ENCODE results near the gene TMEM269. TPM values are rescaled to one million over a fixed set of nuclear protein-coding genes. Genes with fewer than 3 reads are reported as not detected.

TMEM269 gene
- total and polyA plus RNA-seq, 2 donors (not counting 1 experiment from before 2014, with no cell fraction given), result 0.21 to 0.47 TPM

DNA sequence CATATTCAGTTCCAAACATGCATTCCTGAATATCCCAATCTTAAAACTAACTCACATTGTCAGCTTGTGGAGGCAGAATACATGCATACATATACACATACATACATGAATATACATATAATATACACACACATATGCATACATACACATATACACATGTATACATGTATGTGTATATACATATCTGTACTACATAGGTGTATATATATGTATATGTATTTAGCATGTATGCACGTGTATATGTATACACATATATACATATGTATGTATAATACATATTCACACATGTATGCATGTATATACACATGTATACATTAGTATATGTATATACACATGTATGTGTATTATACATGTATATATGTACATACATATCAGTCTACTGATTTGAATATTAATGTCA is 60.4 kb downstream of the TMEM269 start:
- Histone ChIP-seq H4K20me1 (ENCODE audit: control insufficient read depth, insufficient read depth, low read length, poor library complexity, severe bottlenecking) (no peaks in the 10 kb centered on the region), H3K4me3 (ENCODE audit: control extremely low read depth in 1 of 5, extremely low read depth in 1 of 5, insufficient read depth in 1 of 5, low read depth in 2 of 5, low read length in 4 of 5) (no peak overlapping the region), H3K9ac (ENCODE audit: low read length) (no peak overlapping the region), H3K4me2 (replicated peaks; ENCODE audit: low read depth, low read length, poor library complexity, severe bottlenecking) (no peak overlapping the region), H3K36me3 (replicated peaks in 1 of 2; ENCODE audit: control extremely low read depth in 1 of 2, control insufficient read depth in 1 of 2, extremely low read depth in 1 of 2, insufficient read depth in 2 of 2, low read length in 1 of 2) (no peaks in the 10 kb centered on the region), H2AFZ (ENCODE audit: insufficient read depth, low read depth, low read length, poor library complexity, severe bottlenecking) (no peak overlapping the region), H3K4me1 (ENCODE audit: control insufficient read depth in 2 of 2, insufficient read depth in 2 of 2, low read length in 2 of 2) (peaks cover 17 to 19% of the 10 kb centered on the region in 2 donors), H3K27me3 (replicated peaks in 1 of 4; ENCODE audit: control extremely low read depth in 1 of 4, control insufficient read depth in 3 of 4, insufficient read depth in 4 of 4, low read length in 3 of 4) (no peaks in the 10 kb centered on the region), H3K79me2 (ENCODE audit: control insufficient read depth, insufficient read depth, low read length) (peaks cover 12% of the 10 kb centered on the region), H3K27ac (ENCODE audit: low read length in 2 of 2) (no peak overlapping the region), H3K9me3 (ENCODE audit: control extremely low read depth in 1 of 3, control insufficient read depth in 2 of 3, insufficient read depth in 1 of 3, low read length in 2 of 3) (no peaks in the 10 kb centered on the region)
- TF ChIP-seq, protein P1, sequence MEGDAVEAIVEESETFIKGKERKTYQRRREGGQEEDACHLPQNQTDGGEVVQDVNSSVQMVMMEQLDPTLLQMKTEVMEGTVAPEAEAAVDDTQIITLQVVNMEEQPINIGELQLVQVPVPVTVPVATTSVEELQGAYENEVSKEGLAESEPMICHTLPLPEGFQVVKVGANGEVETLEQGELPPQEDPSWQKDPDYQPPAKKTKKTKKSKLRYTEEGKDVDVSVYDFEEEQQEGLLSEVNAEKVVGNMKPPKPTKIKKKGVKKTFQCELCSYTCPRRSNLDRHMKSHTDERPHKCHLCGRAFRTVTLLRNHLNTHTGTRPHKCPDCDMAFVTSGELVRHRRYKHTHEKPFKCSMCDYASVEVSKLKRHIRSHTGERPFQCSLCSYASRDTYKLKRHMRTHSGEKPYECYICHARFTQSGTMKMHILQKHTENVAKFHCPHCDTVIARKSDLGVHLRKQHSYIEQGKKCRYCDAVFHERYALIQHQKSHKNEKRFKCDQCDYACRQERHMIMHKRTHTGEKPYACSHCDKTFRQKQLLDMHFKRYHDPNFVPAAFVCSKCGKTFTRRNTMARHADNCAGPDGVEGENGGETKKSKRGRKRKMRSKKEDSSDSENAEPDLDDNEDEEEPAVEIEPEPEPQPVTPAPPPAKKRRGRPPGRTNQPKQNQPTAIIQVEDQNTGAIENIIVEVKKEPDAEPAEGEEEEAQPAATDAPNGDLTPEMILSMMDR (IDR thresholded peaks at IDR 0.05), result no peak
- no peak for TF ChIP-seq EZH2 (IDR thresholded peaks at IDR 0.05; ENCODE audit: borderline replicate concordance, insufficient read depth, low read depth, low read length, poor library complexity, severe bottlenecking)
- ATAC-seq (ENCODE audit: low read depth) (no peak), DNase-seq (no peak)
- ChIA-PET CTCF (interaction anchor here (1.6 kb wide), 1 partner anchor 77 kb away, joined by 3 read pairs; no protein-coding TSS in a partner anchor), POLR2A (no interaction called here)
- no peaks in the 10 kb centered on the region for H3K27me3 Mint-ChIP-seq
- intact Hi-C loops (cut with micrococcal nuclease), result loop anchor here (5.0 kb wide), 3 partner anchors 77 to 808 kb away; partner anchors contain the start of gene CDC20
- H3K4me3 Mint-ChIP-seq, result no peak overlapping the region
- H3K4me1 Mint-ChIP-seq, result peaks cover 34% of the 10 kb centered on the region
- no peaks in the 10 kb centered on the region for H3K9me3 Mint-ChIP-seq (ENCODE audit: insufficient read depth)
- WGBS (ENCODE audit: insufficient coverage), result no CpG with 5 or more reads among the region's 1 CpG
- no peak overlapping the region for H3K27ac Mint-ChIP-seq

DNA sequence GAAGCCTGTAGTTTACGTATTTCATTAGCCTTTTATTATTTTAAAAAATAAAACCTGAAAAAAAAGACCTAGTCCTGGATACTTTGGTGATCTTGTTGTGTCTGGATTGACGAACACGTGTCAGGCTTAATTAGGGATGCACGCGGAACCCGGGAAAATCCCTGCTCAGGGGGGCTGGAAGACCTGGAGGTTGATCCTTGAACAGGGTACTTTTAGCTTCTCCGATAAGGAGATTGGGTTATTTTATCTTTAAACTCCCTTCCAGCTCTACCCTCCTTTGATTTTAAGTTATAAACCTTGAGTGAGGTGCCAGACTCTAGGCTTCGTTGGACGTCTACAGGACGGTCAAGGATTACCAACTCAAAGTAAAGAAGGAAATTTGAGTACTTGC is 61.1 kb downstream of the TMEM269 start:
- Histone ChIP-seq H3K27ac (ENCODE audit: low read length in 2 of 2) (no peak overlapping the region), H3K9me3 (ENCODE audit: control extremely low read depth in 1 of 3, control insufficient read depth in 2 of 3, insufficient read depth in 1 of 3, low read length in 2 of 3) (peaks cover 0 to 2% (median 0%) of the 10 kb centered on the region in 3 donors), H2AFZ (ENCODE audit: insufficient read depth, low read depth, low read length, poor library complexity, severe bottlenecking) (peak overlapping the region; percentile 96), H3K27me3 (replicated peaks in 1 of 4; ENCODE audit: control extremely low read depth in 1 of 4, control insufficient read depth in 3 of 4, insufficient read depth in 4 of 4, low read length in 3 of 4) (no peaks in the 10 kb centered on the region), H3K79me2 (ENCODE audit: control insufficient read depth, insufficient read depth, low read length) (peaks cover 12% of the 10 kb centered on the region), H3K4me3 (ENCODE audit: control extremely low read depth in 1 of 5, extremely low read depth in 1 of 5, insufficient read depth in 1 of 5, low read depth in 2 of 5, low read length in 4 of 5) (peak overlapping the region; percentile 80 to 92 (median 90)), H4K20me1 (ENCODE audit: control insufficient read depth, insufficient read depth, low read length, poor library complexity, severe bottlenecking) (no peaks in the 10 kb centered on the region), H3K4me1 (ENCODE audit: control insufficient read depth in 2 of 2, insufficient read depth in 2 of 2, low read length in 2 of 2) (peaks cover 17 to 19% of the 10 kb centered on the region in 2 donors), H3K36me3 (replicated peaks in 1 of 2; ENCODE audit: control extremely low read depth in 1 of 2, control insufficient read depth in 1 of 2, extremely low read depth in 1 of 2, insufficient read depth in 2 of 2, low read length in 1 of 2) (no peaks in the 10 kb centered on the region), H3K4me2 (replicated peaks; ENCODE audit: low read depth, low read length, poor library complexity, severe bottlenecking) (peak overlapping the region; percentile 87), H3K9ac (ENCODE audit: low read length) (peak overlapping the region; percentile 85)
- Mint-ChIP-seq H3K9me3 (ENCODE audit: insufficient read depth) (no peaks in the 10 kb centered on the region), H3K27ac (peak overlapping the region; percentile 91), H3K4me3 (peak overlapping the region; percentile 95), H3K27me3 (no peaks in the 10 kb centered on the region), H3K4me1 (peaks cover 40% of the 10 kb centered on the region)
- ChIA-PET CTCF (interaction anchor here (0.7 to 3.4 kb wide), 10 partner anchors 7 to 227 kb away, joined by 3 to 27 read pairs (median 3); partner anchors contain the start of genes C1orf50, P3H1 and YBX1), POLR2A (interaction anchor here (0.6 to 2.1 kb wide), 7 partner anchors 8 to 227 kb away, joined by 3 to 16 read pairs (median 3); partner anchors contain the start of genes ERMAP, PPIH and SVBP)
- intact Hi-C loops (cut with micrococcal nuclease), result loop anchor here (1.0 to 5.0 kb wide), 9 partner anchors 29 to 809 kb away; partner anchors contain the start of genes C1orf50, CDC20, CFAP57 and EBNA1BP2
- ATAC-seq (ENCODE audit: low read depth), result peak; percentile 7
- 2% methylated on average over 6 of the region's 10 CpGs for WGBS (ENCODE audit: insufficient coverage)
- TF ChIP-seq EZH2 (IDR thresholded peaks at IDR 0.05; ENCODE audit: borderline replicate concordance, insufficient read depth, low read depth, low read length, poor library complexity, severe bottlenecking), result no peak
- TF ChIP-seq, protein P1 (IDR thresholded peaks at IDR 0.05), result no peak
- no peak for DNase-seq

Measured in B cell (primary cell).